ENCODE measurements around the gene HTRA2. TPM values are rescaled to one million over a fixed set of nuclear protein-coding genes. Genes with fewer than 3 reads are reported as not detected.

The HTRA2 gene
- total and polyA plus RNA-seq, 9 of the 15 experiments (the other 6 are each of a cell fraction or from before 2014, with no cell fraction given): 54.2 to 71.2 (median 65.8) TPM

GRCh38 chr2:74511104-74511989, 18.4 kb upstream of the HTRA2 start:
- Histone ChIP-seq H3K27me3 (ENCODE audit: control insufficient read depth in 2 of 2, insufficient read depth in 2 of 2, low read length in 2 of 2) (no peaks in the 10 kb centered on the region), H3K27ac (ENCODE audit: extremely low read depth, low read depth, low read length) (no peak overlapping the region), H3K4me2 (ENCODE audit: insufficient read depth, low read length) (no peak overlapping the region), H3K9me3 (replicated peaks; ENCODE audit: control insufficient read depth, insufficient read depth, low read depth, low read length) (no peaks in the 10 kb centered on the region), H3K4me3 (no peak overlapping the region), H3K9me1 (ENCODE audit: control insufficient read depth, insufficient read depth, low read length) (no peaks in the 10 kb centered on the region), H3K36me3 (ENCODE audit: control insufficient read depth, insufficient read depth, low read length) (no peaks in the 10 kb centered on the region), H3K79me2 (ENCODE audit: control insufficient read depth, insufficient read depth, low read length) (peaks cover 9% of the 10 kb centered on the region), H3K9ac (ENCODE audit: insufficient read depth in 1 of 2, low read depth in 2 of 2, low read length in 2 of 2) (no peak overlapping the region), H3K4me1 (replicated peaks in 1 of 2; ENCODE audit: control insufficient read depth in 2 of 2, insufficient read depth in 2 of 2, low read length in 2 of 2) (peaks cover 17 to 44% of the 10 kb centered on the region in 2 experiments; a peak in 4 of 5 replicates), H4K20me1 (replicated peaks; ENCODE audit: control insufficient read depth, insufficient read depth, low read length) (no peaks in the 10 kb centered on the region), H2AFZ (ENCODE audit: low read depth, low read length) (no peak overlapping the region)
- DNase-seq (ENCODE audit: extremely low read depth in 1 of 4, low spot score in 3 of 4) (no peak), ATAC-seq (no peak), FAIRE-seq (no peak)
- TF ChIP-seq POLR2H (tag; IDR thresholded peaks at IDR 0.05; ENCODE audit: low read depth) (no peak), FIP1L1 (IDR thresholded peaks at IDR 0.05; ENCODE audit: low read depth, low read length, poor library complexity, severe bottlenecking) (no peak), C11orf30 (IDR thresholded peaks at IDR 0.05; ENCODE audit: low read depth) (0 out of 2 replicates have a peak, but pooled peaks have one; percentile 14), EGR1 (conservative IDR thresholded peaks at IDR 0.05) (peak; percentile 17; the same call in 1 of the 2 replicates), HDAC6 (IDR thresholded peaks at IDR 0.05; ENCODE audit: low read depth, low read length) (no peak), PTBP1 (IDR thresholded peaks at IDR 0.05; ENCODE audit: low read depth, low read length) (no peak), RBM22 (IDR thresholded peaks at IDR 0.05; ENCODE audit: low read depth, low read length, poor library complexity, severe bottlenecking) (no peak), ZC3H11A (IDR thresholded peaks at IDR 0.05; ENCODE audit: low read depth, low read length) (no peak), ZNF239 (CRISPR knock-in tag; IDR thresholded peaks at IDR 0.05) (no peak), NR0B1 (IDR thresholded peaks at IDR 0.05; ENCODE audit: partially characterized antibody) (no peak), ZBED1 (IDR thresholded peaks at IDR 0.05) (no peak)
- TF ChIP-seq, protein P1, sequence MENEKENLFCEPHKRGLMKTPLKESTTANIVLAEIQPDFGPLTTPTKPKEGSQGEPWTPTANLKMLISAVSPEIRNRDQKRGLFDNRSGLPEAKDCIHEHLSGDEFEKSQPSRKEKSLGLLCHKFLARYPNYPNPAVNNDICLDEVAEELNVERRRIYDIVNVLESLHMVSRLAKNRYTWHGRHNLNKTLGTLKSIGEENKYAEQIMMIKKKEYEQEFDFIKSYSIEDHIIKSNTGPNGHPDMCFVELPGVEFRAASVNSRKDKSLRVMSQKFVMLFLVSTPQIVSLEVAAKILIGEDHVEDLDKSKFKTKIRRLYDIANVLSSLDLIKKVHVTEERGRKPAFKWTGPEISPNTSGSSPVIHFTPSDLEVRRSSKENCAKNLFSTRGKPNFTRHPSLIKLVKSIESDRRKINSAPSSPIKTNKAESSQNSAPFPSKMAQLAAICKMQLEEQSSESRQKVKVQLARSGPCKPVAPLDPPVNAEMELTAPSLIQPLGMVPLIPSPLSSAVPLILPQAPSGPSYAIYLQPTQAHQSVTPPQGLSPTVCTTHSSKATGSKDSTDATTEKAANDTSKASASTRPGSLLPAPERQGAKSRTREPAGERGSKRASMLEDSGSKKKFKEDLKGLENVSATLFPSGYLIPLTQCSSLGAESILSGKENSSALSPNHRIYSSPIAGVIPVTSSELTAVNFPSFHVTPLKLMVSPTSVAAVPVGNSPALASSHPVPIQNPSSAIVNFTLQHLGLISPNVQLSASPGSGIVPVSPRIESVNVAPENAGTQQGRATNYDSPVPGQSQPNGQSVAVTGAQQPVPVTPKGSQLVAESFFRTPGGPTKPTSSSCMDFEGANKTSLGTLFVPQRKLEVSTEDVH (IDR thresholded peaks at IDR 0.05; ENCODE audit: low read depth, partially characterized antibody): no peak
- in situ Hi-C loops (cut with MboI): no loop called here
- ChIA-PET CTCF (ENCODE audit: low intra/inter-chr PET ratio) (no interaction called here), POLR2A (interaction anchor here (0.7 to 3.3 kb wide), 3 partner anchors 9 to 19 kb away, joined by 5 to 17 read pairs (median 12); partner anchors contain the start of genes AUP1 and HTRA2)
- intact Hi-C loops (cut with micrococcal nuclease): no loop called here
- WGBS (ENCODE audit: insufficient coverage, low coverage, missing lambda C conversion rate): 51% methylated on average over 11 of the region's 11 CpGs
- no TSS peak for BruUV-seq (replicated peaks)

Measured in K562 (cell line).